Lower leg skin (tissue), 4 donors: ENCODE measurements around the gene CENPO. TPM values are rescaled to one million over a fixed set of nuclear protein-coding genes. Genes with fewer than 3 reads are reported as not detected.

Experiments used
- DNase-seq, 2 donors: peaks; one replicate each; pipeline ENCODE4 v3.0.0-alpha.2; 2019; ENCODE audit warnings: low spot score in 2 of 2
- H3K4me3 ChIP-seq: fragments of 200-600 bp; sonication (generic); 2 replicates; pipeline ENCODE4 v1.5.1; 2017; ENCODE audit warnings: mild to moderate bottlenecking, low read depth; ENCODE audit not compliant: poor library complexity, severe bottlenecking
- CTCF ChIP-seq, 3 donors: fragments of 450-650 bp; IDR thresholded peaks; one replicate each; pipeline ENCODE4 v1.5.1; 2016; ENCODE audit warnings: antibody characterized with exemption in 3 of 3, mild to moderate bottlenecking in 3 of 3, moderate library complexity in 2 of 3
- POLR2A ChIP-seq, 2 donors: fragments of 450-650 bp; IDR thresholded peaks; one replicate each; pipeline ENCODE4 v1.6.1; 2016 to 2017; ENCODE audit warnings: antibody characterized with exemption in 2 of 2, mild to moderate bottlenecking in 1 of 2, moderate library complexity in 1 of 2
- WGBS, 2 donors: methylation state at CpG; one replicate each; pipeline ENCODE4 v1.1.5; 2018; 5-methylcytosine and 5-hydroxymethylcytosine counted together
- intact Hi-C: fragments of 100-400 bp; cut with DNase I; formaldehyde crosslinking; loops from one replicate; pipeline ENCODE4 v1.15.0; 2023; ENCODE audit warnings: low total_unique reads
- total RNA-seq, 4 donors: library from RNA; depleted of rRNA; stranded (reverse); fragments of >200 nt; gene quantifications; one replicate each; pipeline ENCODE4 v1.1.0, GENCODE V29; 2016

CENPO gene
- total RNA-seq, 4 donors from 2014 or later: 2.0 to 5.3 (median 2.4) TPM

GRCh38 chr2:24783641-24784040, 9.6 kb upstream of the CENPO start:
- 86 to 91% methylated on average over 3 of the region's 3 CpGs for WGBS, 2 donors
- intact Hi-C loops: no loop called here
- H3K4me3 ChIP-seq: no peak overlapping the region
- no peak for DNase-seq
- no peak for TF ChIP-seq POLR2A (IDR thresholded peaks at IDR 0.05)
- TF ChIP-seq CTCF (IDR thresholded peaks at IDR 0.05): no peak

- no peak for DNase-seq
- TF ChIP-seq POLR2A (IDR thresholded peaks at IDR 0.05) (no peak), CTCF (IDR thresholded peaks at IDR 0.05) (no peak)
- no peak overlapping the region for H3K4me3 ChIP-seq
- 81 to 88% methylated on average over 6 of the region's 6 CpGs for WGBS, 2 donors
- intact Hi-C loops: no loop called here
Observed at GRCh38 chr2:24785671-24786321, 7.4 kb upstream of the CENPO start.

GRCh38 chr2:24787532-24787931, 5.7 kb upstream of the CENPO start:
- intact Hi-C loops: no loop called here
- H3K4me3 ChIP-seq: no peak overlapping the region
- no peak for DNase-seq
- WGBS, 2 donors: 68 to 87% methylated on average over 2 of the region's 2 CpGs
- TF ChIP-seq POLR2A (IDR thresholded peaks at IDR 0.05) (no peak), CTCF (IDR thresholded peaks at IDR 0.05) (no peak)

- no peak overlapping the region for H3K4me3 ChIP-seq
- WGBS, 2 donors: 76 to 82% methylated on average over 3 of the region's 3 CpGs
- TF ChIP-seq CTCF (IDR thresholded peaks at IDR 0.05) (no peak), POLR2A (IDR thresholded peaks at IDR 0.05) (no peak)
- no peak for DNase-seq
- intact Hi-C loops: no loop called here
Observed at GRCh38 chr2:24788816-24789215, 4.4 kb upstream of the CENPO start.

- DNase-seq: no peak
- WGBS, 2 donors: 86 to 89% methylated on average over 5 of the region's 5 CpGs
- H3K4me3 ChIP-seq: no peak overlapping the region
- intact Hi-C loops: no loop called here
- TF ChIP-seq POLR2A (IDR thresholded peaks at IDR 0.05): no peak
- no peak for TF ChIP-seq CTCF (IDR thresholded peaks at IDR 0.05)
Observed at GRCh38 chr2:24791452-24791851, 1.8 kb upstream of the CENPO start.

GRCh38 chr2:24792542-24792873, 717 bp upstream of the CENPO start:
- intact Hi-C loops: no loop called here
- TF ChIP-seq CTCF (IDR thresholded peaks at IDR 0.05): no peak
- no peak for TF ChIP-seq POLR2A (IDR thresholded peaks at IDR 0.05)
- 1 to 3% methylated on average over 6 of the region's 6 CpGs for WGBS, 2 donors

More at GRCh38 chr2:24792542-24792873, 717 bp upstream of the CENPO start:
- H3K4me3 ChIP-seq: peak overlapping the region; percentile 59
- no peak for DNase-seq
